VCaP (cell line): ENCODE data around the gene GALNT12.

Source experiments
- H3K27ac ChIP-seq: fragments of 450-650 bp; 2 replicates; pipeline ENCODE4 v1.5.1; 2017
- TF ChIP-seq, protein P1 (sequence below): fragments of 450-650 bp; conservative IDR thresholded peaks from 2 replicates; pipeline ENCODE4 v1.5.1; 2017; ENCODE audit warnings: mild to moderate bottlenecking, moderate library complexity

The GALNT12 gene

DNA sequence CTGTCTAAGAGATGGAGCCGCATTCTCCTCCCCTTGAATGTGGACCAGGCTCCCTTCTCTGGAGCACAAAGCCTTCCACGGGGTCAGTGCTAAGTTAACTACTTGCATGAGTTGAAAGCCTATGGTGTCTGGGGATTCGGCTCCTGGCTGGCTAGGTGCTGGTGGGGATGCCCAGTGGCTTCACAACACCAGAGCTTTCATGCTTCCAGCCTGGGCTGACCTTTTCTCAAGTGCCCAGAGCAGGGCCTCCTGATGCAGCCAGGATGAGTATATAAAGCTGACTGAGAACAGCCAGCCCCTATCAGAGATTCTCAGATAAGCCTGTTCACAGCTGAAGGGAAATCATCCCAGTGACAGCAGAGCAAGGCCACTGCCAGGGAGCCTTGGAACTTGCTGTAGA, 11.8 kb downstream of the GALNT12 start:
- TF ChIP-seq, protein P1, sequence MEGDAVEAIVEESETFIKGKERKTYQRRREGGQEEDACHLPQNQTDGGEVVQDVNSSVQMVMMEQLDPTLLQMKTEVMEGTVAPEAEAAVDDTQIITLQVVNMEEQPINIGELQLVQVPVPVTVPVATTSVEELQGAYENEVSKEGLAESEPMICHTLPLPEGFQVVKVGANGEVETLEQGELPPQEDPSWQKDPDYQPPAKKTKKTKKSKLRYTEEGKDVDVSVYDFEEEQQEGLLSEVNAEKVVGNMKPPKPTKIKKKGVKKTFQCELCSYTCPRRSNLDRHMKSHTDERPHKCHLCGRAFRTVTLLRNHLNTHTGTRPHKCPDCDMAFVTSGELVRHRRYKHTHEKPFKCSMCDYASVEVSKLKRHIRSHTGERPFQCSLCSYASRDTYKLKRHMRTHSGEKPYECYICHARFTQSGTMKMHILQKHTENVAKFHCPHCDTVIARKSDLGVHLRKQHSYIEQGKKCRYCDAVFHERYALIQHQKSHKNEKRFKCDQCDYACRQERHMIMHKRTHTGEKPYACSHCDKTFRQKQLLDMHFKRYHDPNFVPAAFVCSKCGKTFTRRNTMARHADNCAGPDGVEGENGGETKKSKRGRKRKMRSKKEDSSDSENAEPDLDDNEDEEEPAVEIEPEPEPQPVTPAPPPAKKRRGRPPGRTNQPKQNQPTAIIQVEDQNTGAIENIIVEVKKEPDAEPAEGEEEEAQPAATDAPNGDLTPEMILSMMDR = no peak
- no peak overlapping the region for H3K27ac ChIP-seq

DNA sequence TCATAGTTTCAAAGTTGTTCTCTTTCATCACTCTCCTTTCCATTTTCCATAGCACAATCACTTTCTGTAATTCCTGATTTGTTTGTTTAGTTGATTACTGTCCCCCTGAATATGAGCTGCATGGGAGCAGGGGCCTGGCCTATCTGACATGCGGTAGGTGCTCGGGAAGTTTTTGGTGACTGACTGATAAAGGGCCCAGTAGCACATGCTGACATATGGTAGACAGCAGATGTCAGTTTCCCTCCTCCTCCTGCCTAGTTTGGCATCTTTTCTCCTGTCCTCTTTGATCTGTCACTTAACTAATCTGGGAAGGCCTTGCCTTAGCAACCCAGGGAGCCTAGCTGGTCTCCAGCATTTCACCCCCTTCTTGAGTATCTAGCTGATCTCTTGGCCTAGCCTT, 14.4 kb downstream of the GALNT12 start:
- no peak overlapping the region for H3K27ac ChIP-seq
- TF ChIP-seq, protein P1 = no peak

DNA sequence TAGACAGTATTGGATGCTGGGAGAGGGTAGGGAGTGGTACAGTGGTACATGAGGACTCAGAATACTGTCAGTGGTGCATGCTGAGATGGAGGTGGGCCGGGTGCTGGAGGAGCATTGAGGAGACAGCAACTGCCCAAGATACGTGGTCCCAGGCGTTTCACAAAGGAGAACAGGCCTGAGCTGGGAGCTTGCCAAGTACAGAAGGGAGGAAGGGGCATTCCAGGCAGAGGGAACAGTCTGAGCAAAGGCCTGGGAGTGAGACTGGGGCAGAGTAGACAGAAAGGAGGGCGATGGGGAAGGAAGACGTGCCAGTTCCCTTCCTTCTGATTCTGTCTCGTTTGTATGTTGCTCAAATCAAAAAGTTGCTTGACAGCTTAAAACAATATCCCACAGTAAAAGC, 15.2 kb downstream of the GALNT12 start:
- TF ChIP-seq, protein P1 = no peak
- no peak overlapping the region for H3K27ac ChIP-seq

DNA sequence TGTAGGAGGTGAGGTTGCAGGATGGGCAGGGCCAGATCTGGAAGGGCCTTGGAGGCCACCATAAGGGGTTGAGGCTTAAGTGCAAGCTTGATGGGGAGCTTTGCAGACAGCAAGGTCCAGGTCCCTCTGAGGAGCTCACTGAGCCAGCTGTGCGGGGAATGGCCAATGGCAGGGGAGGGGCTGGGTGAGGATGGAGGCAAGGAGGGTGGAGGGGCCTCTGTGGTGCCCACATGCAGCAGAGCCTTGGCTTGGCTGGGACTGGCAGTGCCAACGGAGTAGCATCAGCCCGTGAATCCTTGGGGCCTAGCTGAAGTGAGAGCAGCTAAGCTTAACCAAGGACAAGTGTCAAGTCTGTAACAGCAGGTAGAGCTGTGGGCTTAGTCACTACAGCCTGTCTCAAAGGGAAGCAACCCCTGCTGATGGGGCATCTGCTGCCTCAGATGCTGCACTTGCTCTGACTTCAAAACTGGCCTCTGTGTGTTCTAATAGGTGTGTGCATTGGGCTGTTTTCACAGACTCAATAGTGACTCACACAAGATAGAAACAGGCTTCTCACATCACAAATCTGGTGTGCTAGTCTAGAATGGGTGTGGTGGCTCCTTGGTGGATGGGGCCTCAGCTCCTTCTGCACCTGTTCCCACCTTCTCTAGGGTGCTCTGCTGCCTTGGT, 16.3 kb downstream of the GALNT12 start:
- TF ChIP-seq, protein P1 = no peak
- H3K27ac ChIP-seq = no peak overlapping the region

DNA sequence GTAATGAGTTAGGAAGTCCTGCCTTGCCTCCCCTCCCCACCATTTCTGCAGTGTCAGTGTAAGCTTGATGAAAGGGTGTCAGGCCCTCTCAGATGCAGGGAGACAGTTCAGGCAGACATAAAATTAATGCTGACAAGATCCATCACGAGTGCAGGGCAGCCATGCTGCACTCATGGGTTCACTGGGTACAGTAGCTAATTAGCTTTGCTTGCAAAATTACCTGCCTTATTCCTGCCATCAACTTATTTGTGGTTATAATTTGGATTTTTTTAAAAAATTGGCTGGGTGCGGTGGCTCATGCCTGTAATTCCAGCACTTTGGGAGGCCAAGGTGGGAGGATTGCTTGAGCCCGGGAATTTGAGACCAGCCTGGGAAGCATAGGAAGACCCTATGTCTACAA, 17.9 kb downstream of the GALNT12 start:
- H3K27ac ChIP-seq = no peak overlapping the region
- TF ChIP-seq, protein P1 = no peak

DNA sequence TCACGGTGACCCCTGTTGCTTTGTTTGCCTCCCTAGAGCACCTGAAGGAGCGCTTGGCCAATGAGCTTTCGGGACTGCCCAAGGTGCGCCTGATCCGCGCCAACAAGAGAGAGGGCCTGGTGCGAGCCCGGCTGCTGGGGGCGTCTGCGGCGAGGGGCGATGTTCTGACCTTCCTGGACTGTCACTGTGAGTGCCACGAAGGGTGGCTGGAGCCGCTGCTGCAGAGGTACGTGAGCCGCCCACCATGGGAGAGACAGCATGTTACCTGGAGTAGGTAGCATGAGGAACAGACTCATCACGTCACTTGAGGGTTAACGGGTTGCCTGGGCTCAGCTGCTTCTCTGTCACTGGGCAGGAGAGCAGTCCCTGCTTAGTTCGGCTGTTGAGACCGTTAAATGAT, 19.2 kb downstream of the GALNT12 start:
- TF ChIP-seq, protein P1 = no peak
- no peak overlapping the region for H3K27ac ChIP-seq

DNA sequence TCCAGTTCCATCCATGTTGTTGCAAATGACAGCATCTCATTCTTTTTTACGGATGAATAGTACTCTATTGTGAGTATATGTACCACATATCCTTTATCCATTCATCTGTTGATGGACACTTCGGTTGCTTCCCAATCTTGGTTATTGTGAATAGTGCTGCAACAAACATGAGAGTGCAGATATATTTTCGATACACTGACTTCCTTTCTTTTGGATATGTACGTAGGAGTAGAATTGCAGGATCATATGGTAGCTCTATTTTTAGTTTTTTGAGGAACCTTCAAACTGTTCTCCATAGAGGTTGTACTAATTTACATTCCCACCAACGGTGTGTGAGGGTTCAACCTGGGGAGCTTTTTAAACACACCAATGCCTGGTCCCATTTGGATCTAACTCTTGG, 22.3 kb downstream of the GALNT12 start:
- H3K27ac ChIP-seq = no peak overlapping the region
- TF ChIP-seq, protein P1 = no peak
